Stomach (tissue), 9 donors: ENCODE measurements around the gene LMX1A. TPM values are rescaled to one million over a fixed set of nuclear protein-coding genes. Genes with fewer than 3 reads are reported as not detected.

Source experiments
- DNase-seq, 2 donors: peaks; one replicate each; pipeline versions ENCODE4 v3.0.0 to v3.0.0-alpha.2; 2013 to 2019
- H3K27ac ChIP-seq, 5 donors: fragments of 200-600 bp in 4 of 5; sonication (generic) in 4 of 5; one replicate each; pipeline ENCODE4 v1.5.1; 2013 to 2019; ENCODE audit warnings: mild to moderate bottlenecking in 1 of 5, moderate library complexity in 1 of 5
- H3K27me3 ChIP-seq, 3 donors: fragments of 200-600 bp; sonication (generic); one replicate each; pipeline ENCODE4 v1.5.1; 2017 to 2019; ENCODE audit warnings: mixed run types in 1 of 3
- H3K36me3 ChIP-seq, 4 donors: fragments of 200-600 bp; sonication (generic); 1 replicate in 3 of 4; 2 replicates in 1 of 4; pipeline ENCODE4 v1.5.1; 2016 to 2019
- H3K4me1 ChIP-seq, 4 donors: fragments of 200-600 bp; sonication (generic); one replicate each; pipeline ENCODE4 v1.5.1; 2016 to 2019
- H3K4me3 ChIP-seq, 4 donors: fragments of 200-600 bp; sonication (generic) in 3 of 4; one replicate each; pipeline ENCODE4 v1.5.1; 2016 to 2019; ENCODE audit warnings: mild to moderate bottlenecking in 1 of 4
- H3K9me3 ChIP-seq, 4 donors: fragments of 200-600 bp; sonication (generic); one replicate each; pipeline ENCODE4 v1.5.1; 2016 to 2019
- EP300 ChIP-seq: sonication (generic); formaldehyde crosslinking; IDR thresholded peaks from one replicate; pipeline ENCODE4 v1.6.1; 2017; ENCODE audit warnings: antibody characterized with exemption
- POLR2A ChIP-seq, 4 donors: fragments of 450-650 bp; IDR thresholded peaks; one replicate each; pipeline ENCODE4 v1.6.1; 2016; ENCODE audit warnings: antibody characterized with exemption in 4 of 4, control low read depth in 2 of 4, mild to moderate bottlenecking in 1 of 4, moderate library complexity in 1 of 4
- POLR2AphosphoS5 ChIP-seq, 3 donors: sonication (generic); formaldehyde crosslinking; IDR thresholded peaks; one replicate each; pipeline ENCODE4 v1.6.1; 2016; ENCODE audit warnings: antibody characterized with exemption in 3 of 3
- WGBS, 5 donors: extraction: QIAGEN DNeasy Blood & Tissue Kit in 3 of 5; methylation state at CpG; one replicate each; pipeline versions ENCODE4 v1.1.5 to v1.1.7; 2013 to 2018; 5-methylcytosine and 5-hydroxymethylcytosine counted together
- intact Hi-C: fragments of 100-400 bp; cut with DNase I; formaldehyde crosslinking; loops from one replicate; pipeline ENCODE4 v1.15.1; 2023; ENCODE audit warnings: low total_unique reads
- polyA plus RNA-seq, 3 donors: library from polyadenylated mRNA; stranded (reverse); fragments of 200-250 nt; gene quantifications; one replicate each; pipeline ENCODE4 v1.2.3, GENCODE V29; 2013
- total RNA-seq, 5 donors: library from RNA; depleted of rRNA; stranded (reverse); fragments of >200 nt; gene quantifications; one replicate each; pipeline versions ENCODE4 v1.1.0 to v1.2.3, GENCODE V29; 2014 to 2016
- TF ChIP-seq, protein P1 (sequence below), 7 experiments: fragments of 450-650 bp in 4 of 7; fragments of 200-600 bp in 3 of 7; sonication (generic) in 3 of 7; IDR thresholded peaks; one replicate each; pipeline ENCODE4 v1.5.1; 2016 to 2019; ENCODE audit warnings: antibody characterized with exemption in 7 of 7, control low read depth in 2 of 7, mild to moderate bottlenecking in 1 of 7
- donor health status: healthy with polysubstance abuse.
- donor health status: Bipolar disorder and iron deficiency.
- donor health status: healthy.

Gene LMX1A
- total and polyA plus RNA-seq, 8 donors, result not detected

DNA sequence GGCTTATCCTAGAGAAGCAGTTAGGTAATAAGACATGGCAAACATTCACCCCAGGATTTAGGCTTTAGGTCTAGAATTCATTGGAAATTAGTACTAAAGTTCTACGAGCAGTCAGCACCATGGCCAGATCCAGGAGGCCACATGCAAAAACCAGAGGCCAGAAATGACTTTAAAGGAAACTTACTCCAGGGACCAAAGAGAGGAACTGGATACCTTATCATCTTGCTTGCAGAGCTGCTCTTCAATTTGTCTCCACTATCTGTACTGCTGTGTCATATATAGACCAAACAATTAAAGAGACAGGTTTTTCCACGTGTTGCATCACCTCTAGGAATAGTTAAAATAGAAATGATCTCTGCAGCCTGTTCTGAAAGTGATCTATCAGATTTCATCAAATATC lies 127.8 kb downstream of the LMX1A start:
- intact Hi-C loops, result no loop called here
- Histone ChIP-seq H3K4me3 (no peak overlapping the region), H3K27me3 (peaks cover 0 to 29% (median 4%) of the 10 kb centered on the region in 3 donors), H3K27ac (no peak overlapping the region), H3K36me3 (no peaks in the 10 kb centered on the region), H3K9me3 (no peaks in the 10 kb centered on the region), H3K4me1 (no peaks in the 10 kb centered on the region)
- WGBS, 5 donors, result 3 to 20% (median 14%) methylated on average over 2 of the region's 2 CpGs
- peak in 1 of 2 donors; percentile 36 for DNase-seq
- TF ChIP-seq EP300 (no peak), POLR2A (IDR thresholded peaks at IDR 0.05) (no peak), POLR2AphosphoS5 (IDR thresholded peaks at IDR 0.05) (no peak)
- TF ChIP-seq, protein P1, sequence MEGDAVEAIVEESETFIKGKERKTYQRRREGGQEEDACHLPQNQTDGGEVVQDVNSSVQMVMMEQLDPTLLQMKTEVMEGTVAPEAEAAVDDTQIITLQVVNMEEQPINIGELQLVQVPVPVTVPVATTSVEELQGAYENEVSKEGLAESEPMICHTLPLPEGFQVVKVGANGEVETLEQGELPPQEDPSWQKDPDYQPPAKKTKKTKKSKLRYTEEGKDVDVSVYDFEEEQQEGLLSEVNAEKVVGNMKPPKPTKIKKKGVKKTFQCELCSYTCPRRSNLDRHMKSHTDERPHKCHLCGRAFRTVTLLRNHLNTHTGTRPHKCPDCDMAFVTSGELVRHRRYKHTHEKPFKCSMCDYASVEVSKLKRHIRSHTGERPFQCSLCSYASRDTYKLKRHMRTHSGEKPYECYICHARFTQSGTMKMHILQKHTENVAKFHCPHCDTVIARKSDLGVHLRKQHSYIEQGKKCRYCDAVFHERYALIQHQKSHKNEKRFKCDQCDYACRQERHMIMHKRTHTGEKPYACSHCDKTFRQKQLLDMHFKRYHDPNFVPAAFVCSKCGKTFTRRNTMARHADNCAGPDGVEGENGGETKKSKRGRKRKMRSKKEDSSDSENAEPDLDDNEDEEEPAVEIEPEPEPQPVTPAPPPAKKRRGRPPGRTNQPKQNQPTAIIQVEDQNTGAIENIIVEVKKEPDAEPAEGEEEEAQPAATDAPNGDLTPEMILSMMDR (IDR thresholded peaks at IDR 0.05), result no peak

DNA sequence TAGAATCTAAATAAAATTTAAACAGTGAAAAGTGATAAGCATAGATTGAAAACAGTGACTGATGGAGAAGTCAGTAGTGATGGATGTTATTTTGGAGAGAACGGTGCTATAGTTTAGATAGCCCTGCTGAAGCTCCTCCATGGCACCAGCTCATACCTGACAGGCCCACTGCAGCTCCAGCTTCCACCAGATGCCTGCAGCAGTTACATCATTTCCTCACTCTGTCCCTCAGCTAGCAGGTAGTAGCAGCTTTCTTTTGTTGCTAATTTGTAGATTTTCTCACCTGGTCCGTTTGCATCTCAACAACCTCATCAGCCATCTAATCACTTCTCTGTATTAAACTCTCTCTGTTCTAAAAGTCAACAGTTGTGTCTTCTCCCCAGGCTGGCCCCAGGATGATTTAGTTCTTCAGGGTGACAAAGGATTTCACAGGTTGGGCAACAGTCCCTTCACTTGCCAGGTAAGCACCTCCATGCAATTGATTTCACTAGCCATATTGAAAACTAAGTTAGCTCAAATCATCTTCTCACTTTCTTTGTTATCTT lies 128.3 kb downstream of the LMX1A start:
- intact Hi-C loops, result no loop called here
- DNase-seq, result no peak
- Histone ChIP-seq H3K4me1 (no peaks in the 10 kb centered on the region), H3K9me3 (no peaks in the 10 kb centered on the region), H3K27ac (no peak overlapping the region), H3K36me3 (no peaks in the 10 kb centered on the region), H3K4me3 (no peak overlapping the region), H3K27me3 (peaks cover 0 to 24% (median 0%) of the 10 kb centered on the region in 3 donors)
- 40 to 55% (median 42%) methylated on average over 2 of the region's 2 CpGs for WGBS, 5 donors
- no peak for TF ChIP-seq POLR2A (IDR thresholded peaks at IDR 0.05)
- no peak for TF ChIP-seq POLR2AphosphoS5 (IDR thresholded peaks at IDR 0.05)
- TF ChIP-seq EP300, result no peak
- TF ChIP-seq, protein P1 (IDR thresholded peaks at IDR 0.05), result no peak

DNA sequence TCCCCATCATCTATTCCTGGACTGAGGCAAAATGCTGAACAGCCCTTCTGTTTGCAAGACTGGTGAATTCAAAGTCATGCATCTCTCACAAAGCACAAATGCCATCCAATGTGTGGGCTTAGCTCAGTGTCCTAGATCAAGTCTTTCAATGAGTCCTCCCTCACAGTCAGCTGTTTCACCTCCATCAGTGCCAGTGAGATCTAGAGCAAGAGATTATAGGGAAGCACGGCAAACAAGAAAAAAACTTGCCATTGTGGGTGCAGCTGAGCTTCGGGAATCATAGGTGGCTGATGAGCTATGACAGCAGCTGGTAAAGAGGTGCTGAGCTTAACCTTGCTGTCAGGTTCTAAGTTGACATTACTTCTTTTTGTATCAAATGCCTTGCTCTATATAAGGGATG lies 130.2 kb downstream of the LMX1A start:
- no peaks in the 10 kb centered on the region for H3K4me1 ChIP-seq
- TF ChIP-seq EP300 (no peak), POLR2AphosphoS5 (IDR thresholded peaks at IDR 0.05) (no peak), POLR2A (IDR thresholded peaks at IDR 0.05) (no peak)
- TF ChIP-seq, protein P1 (IDR thresholded peaks at IDR 0.05), result no peak
- no peak overlapping the region for H3K4me3 ChIP-seq
- 61 to 76% (median 67%) methylated on average over 2 of the region's 2 CpGs for WGBS, 5 donors
- no peaks in the 10 kb centered on the region for H3K9me3 ChIP-seq
- DNase-seq, result no peak
- peaks cover 0 to 9% (median 0%) of the 10 kb centered on the region in 3 donors for H3K27me3 ChIP-seq
- no peaks in the 10 kb centered on the region for H3K36me3 ChIP-seq
- no peak overlapping the region for H3K27ac ChIP-seq
- intact Hi-C loops, result no loop called here

DNA sequence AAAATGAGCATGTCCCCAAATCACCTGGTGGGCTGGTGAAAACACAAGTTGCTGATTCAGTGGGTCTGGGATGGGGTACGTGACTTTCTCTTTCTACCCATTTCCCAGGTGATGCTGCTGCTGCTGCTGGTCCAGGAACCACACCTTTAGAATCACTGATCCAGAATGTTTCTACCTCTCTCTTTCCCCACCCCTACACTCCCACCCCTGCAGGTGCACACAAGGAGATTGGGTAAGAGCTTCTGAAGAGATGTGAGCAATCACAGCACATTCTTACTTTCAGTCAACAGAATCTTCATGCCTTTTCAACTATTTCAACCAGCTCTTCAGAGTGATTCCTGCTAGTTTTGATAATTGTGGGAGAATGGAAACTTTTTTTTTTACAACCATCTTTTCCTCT lies 130.9 kb downstream of the LMX1A start:
- Histone ChIP-seq H3K4me1 (no peaks in the 10 kb centered on the region), H3K4me3 (no peak overlapping the region), H3K9me3 (no peaks in the 10 kb centered on the region), H3K27me3 (peaks cover 0 to 7% (median 0%) of the 10 kb centered on the region in 3 donors), H3K27ac (no peak overlapping the region), H3K36me3 (no peaks in the 10 kb centered on the region)
- TF ChIP-seq, protein P1 (IDR thresholded peaks at IDR 0.05), result no peak
- TF ChIP-seq EP300 (no peak), POLR2A (IDR thresholded peaks at IDR 0.05) (no peak), POLR2AphosphoS5 (IDR thresholded peaks at IDR 0.05) (no peak)
- intact Hi-C loops, result no loop called here
- 79 to 86% (median 81%) methylated on average over 1 of the region's 1 CpG for WGBS, 5 donors
- no peak for DNase-seq
